Measurements from ENCODE around the gene SPTB.
A peak's percentile ranks its signal among the peaks of the same experiment; 100 is the strongest.

Gene SPTB

GRCh38 chr14:64849940-64850339 lies 29.8 kb downstream of the SPTB start:
- DNase-seq, result no peak

- DNase-seq, result no peak
These were observed 31.5 kb downstream of the SPTB start for GRCh38 chr14:64848239-64848638.

- no peak for DNase-seq
These were observed 33.4 kb downstream of the SPTB start for GRCh38 chr14:64846319-64846718.

- peak; percentile 79 for DNase-seq
These were observed 33.8 kb downstream of the SPTB start for GRCh38 chr14:64845878-64846277.

GRCh38 chr14:64844969-64845536 lies 34.7 kb downstream of the SPTB start:
- DNase-seq, result no peak

GRCh38 chr14:64844272-64844671 lies 35.4 kb downstream of the SPTB start:
- no peak for DNase-seq

- DNase-seq, result no peak
These were observed 36.2 kb downstream of the SPTB start for GRCh38 chr14:64843548-64843947.

GRCh38 chr14:64841772-64842750 lies 37.6 kb downstream of the SPTB start:
- DNase-seq, result no peak

GRCh38 chr14:64841121-64841651 lies 38.5 kb downstream of the SPTB start:
- peak; percentile 77 for DNase-seq

- DNase-seq, result no peak
These were observed 41.1 kb downstream of the SPTB start for GRCh38 chr14:64838656-64839055.

GRCh38 chr14:64835431-64835830 lies 44.3 kb downstream of the SPTB start:
- no peak for DNase-seq

- DNase-seq, result no peak
These were observed 44.7 kb downstream of the SPTB start for GRCh38 chr14:64834965-64835364.

GRCh38 chr14:64831419-64831818 lies 48.3 kb downstream of the SPTB start:
- DNase-seq, result no peak

- no peak for DNase-seq
These were observed 48.7 kb downstream of the SPTB start for GRCh38 chr14:64830961-64831360.

GRCh38 chr14:64828071-64828470 lies 51.6 kb downstream of the SPTB start:
- no peak for DNase-seq

GRCh38 chr14:64826845-64827244 lies 52.9 kb downstream of the SPTB start:
- DNase-seq, result no peak

- no peak for DNase-seq
These were observed 53.4 kb downstream of the SPTB start for GRCh38 chr14:64826333-64826732.

GRCh38 chr14:64825509-64825908 lies 54.2 kb downstream of the SPTB start:
- no peak for DNase-seq

GRCh38 chr14:64825006-64825405 lies 54.7 kb downstream of the SPTB start:
- no peak for DNase-seq

- DNase-seq, result no peak
These were observed 55.2 kb downstream of the SPTB start for GRCh38 chr14:64824471-64824870.

GRCh38 chr14:64823305-64823861 lies 56.3 kb downstream of the SPTB start:
- DNase-seq, result peak; percentile 70

- DNase-seq, result no peak
These were observed 58.1 kb downstream of the SPTB start for GRCh38 chr14:64821651-64822050.

- DNase-seq, result no peak
These were observed 61.6 kb downstream of the SPTB start for GRCh38 chr14:64818151-64818550.

Data from fibroblast of skin of abdomen (primary cell).